Measurements from ENCODE around the gene EPS15.
A peak's percentile ranks its signal among the peaks of the same experiment; 100 is the strongest.

The EPS15 gene

DNA sequence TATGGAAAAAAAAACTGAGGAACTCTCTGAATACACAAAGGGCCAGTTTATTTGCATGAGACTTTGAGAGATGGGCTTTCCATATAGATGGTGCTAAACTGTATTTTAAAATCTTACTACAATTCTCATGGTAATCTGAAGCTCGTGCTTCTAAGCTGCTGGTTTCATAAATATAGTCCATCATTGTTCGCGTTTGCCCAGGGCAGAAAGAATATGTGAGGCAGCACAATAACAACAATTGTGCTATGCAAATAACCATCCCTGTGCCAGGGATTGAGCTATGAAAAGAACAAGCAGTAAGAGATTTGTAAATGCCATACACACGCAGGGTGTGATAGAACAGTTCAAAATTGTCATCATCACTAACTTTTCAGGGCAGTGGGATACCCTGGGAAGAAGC is 4.9 kb upstream of the EPS15 start:
- in situ Hi-C loops (cut with HindIII; ENCODE audit: low pct_ligation_motif_present, low sequenced_read_pairs) = no loop called here
- H3K36me3 ChIP-seq (replicated peaks) = no peaks in the 10 kb centered on the region
- H3K4me3 ChIP-seq (ENCODE audit: low read depth, low read length) = no peak overlapping the region
- no peak for DNase-seq
- TF ChIP-seq, protein P1, sequence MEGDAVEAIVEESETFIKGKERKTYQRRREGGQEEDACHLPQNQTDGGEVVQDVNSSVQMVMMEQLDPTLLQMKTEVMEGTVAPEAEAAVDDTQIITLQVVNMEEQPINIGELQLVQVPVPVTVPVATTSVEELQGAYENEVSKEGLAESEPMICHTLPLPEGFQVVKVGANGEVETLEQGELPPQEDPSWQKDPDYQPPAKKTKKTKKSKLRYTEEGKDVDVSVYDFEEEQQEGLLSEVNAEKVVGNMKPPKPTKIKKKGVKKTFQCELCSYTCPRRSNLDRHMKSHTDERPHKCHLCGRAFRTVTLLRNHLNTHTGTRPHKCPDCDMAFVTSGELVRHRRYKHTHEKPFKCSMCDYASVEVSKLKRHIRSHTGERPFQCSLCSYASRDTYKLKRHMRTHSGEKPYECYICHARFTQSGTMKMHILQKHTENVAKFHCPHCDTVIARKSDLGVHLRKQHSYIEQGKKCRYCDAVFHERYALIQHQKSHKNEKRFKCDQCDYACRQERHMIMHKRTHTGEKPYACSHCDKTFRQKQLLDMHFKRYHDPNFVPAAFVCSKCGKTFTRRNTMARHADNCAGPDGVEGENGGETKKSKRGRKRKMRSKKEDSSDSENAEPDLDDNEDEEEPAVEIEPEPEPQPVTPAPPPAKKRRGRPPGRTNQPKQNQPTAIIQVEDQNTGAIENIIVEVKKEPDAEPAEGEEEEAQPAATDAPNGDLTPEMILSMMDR (IDR thresholded peaks at IDR 0.05; ENCODE audit: low read depth, low read length, missing control alignments) = no peak
- H3K27ac ChIP-seq = no peak overlapping the region
- no peaks in the 10 kb centered on the region for H3K27me3 ChIP-seq (replicated peaks)

DNA sequence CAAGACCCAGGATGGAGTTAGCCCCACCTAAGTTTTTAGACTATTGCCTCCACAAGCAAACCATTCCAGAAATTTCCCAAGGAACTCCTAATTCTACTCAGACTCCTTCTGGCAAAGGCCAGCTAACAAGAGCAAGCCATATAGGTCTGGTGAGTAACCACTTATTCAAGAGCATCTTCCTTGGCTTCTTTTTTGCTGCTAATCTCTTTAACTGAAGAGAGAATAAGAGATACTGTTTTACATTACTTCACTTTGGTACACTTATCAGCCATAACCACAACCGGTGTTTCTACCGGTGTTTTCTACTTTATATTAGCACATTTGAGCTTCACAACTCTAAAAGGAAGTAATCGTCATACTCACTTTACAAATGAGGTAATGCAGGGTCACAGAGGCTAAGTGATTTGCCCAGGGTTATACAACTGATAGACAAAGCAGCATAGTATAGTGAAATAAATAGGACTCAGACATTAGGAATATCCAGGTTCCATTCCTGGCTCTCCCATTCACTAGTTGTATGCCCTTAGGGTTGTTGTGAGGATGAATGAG is 1.7 kb upstream of the EPS15 start:
- TF ChIP-seq, protein P1 (IDR thresholded peaks at IDR 0.05; ENCODE audit: low read depth, low read length, missing control alignments) = no peak
- Histone ChIP-seq H3K36me3 (replicated peaks) (no peaks in the 10 kb centered on the region), H3K27ac (peak overlapping the region; percentile 59), H3K27me3 (replicated peaks) (no peaks in the 10 kb centered on the region), H3K4me3 (ENCODE audit: low read depth, low read length) (no peak overlapping the region)
- in situ Hi-C loops (cut with HindIII; ENCODE audit: low pct_ligation_motif_present, low sequenced_read_pairs) = no loop called here
- DNase-seq = no peak

DNA sequence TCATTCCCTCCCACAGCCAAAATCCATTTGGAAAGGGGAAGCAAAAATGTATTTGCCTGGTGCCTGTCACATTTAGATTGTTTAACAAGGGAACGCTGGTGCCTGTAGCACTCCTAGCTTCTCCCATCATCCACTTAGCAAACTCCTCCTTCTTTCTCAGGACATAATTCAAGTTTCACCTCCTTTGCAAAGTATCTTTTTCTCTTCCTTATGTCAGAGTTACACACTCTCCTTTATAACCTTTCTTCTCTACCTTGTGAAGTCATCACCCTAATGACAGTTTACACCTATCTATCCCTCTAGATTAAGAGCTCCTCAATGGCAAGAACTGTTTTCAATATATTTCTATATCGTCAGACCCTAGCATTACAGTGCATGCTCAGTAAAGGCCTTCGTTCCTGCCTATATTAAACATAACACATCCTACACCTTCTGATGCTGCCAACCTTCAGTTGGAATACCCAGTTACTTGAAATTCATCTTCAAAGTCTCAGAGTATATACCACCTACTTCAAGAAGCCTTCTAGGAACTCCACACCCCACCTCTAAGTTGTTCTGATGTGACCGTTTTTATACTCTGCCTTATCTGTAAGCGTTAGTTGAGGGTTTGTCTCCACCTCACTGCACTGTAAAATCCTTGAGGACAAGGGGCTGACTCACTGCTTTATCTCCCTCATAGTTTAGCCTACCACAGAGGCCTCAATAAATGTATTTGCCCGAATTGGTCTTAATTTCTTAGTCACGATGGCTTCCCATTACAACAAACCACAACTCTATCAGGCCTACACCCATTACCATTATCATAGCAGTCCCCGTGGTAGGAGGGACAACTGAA is 1.0 kb upstream of the EPS15 start:
- H3K27me3 ChIP-seq (replicated peaks) = no peaks in the 10 kb centered on the region
- TF ChIP-seq, protein P1 (IDR thresholded peaks at IDR 0.05; ENCODE audit: low read depth, low read length, missing control alignments) = no peak
- no peaks in the 10 kb centered on the region for H3K36me3 ChIP-seq (replicated peaks)
- no peak overlapping the region for H3K4me3 ChIP-seq (ENCODE audit: low read depth, low read length)
- peak overlapping the region; percentile 59 for H3K27ac ChIP-seq
- in situ Hi-C loops (cut with HindIII; ENCODE audit: low pct_ligation_motif_present, low sequenced_read_pairs) = no loop called here
- peak; percentile 84 for DNase-seq

DNA sequence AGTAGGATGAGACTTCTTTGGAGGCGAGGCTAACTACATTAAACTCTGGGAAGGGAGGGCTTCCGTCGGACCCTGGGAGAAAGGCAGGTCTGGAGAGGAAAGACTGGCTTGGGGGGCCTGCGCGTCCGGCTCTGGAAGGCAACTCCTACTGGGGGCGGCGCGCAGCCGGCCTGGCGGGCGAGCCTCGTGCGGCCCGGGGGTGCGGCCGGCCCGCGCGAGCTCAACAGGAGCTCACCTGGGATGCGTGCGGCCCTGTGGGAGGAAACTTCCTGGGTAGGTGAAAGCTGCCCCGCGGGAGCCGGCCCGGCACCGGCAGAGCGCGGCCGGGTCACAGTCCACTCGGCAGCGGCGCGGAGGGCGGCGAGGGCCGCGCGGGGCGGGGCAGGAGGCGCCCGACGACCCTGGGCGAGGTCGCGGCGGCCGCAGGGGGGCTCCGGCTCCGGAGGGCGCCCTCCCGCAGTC is 449 bp downstream of the EPS15 start:
- Histone ChIP-seq H3K27ac (peak overlapping the region; percentile 60), H3K27me3 (replicated peaks) (no peaks in the 10 kb centered on the region), H3K36me3 (replicated peaks) (no peaks in the 10 kb centered on the region), H3K4me3 (ENCODE audit: low read depth, low read length) (peak overlapping the region; percentile 75)
- in situ Hi-C loops (cut with HindIII; ENCODE audit: low pct_ligation_motif_present, low sequenced_read_pairs) = no loop called here
- DNase-seq = no peak
- TF ChIP-seq, protein P1 (IDR thresholded peaks at IDR 0.05; ENCODE audit: low read depth, low read length, missing control alignments) = no peak

DNA sequence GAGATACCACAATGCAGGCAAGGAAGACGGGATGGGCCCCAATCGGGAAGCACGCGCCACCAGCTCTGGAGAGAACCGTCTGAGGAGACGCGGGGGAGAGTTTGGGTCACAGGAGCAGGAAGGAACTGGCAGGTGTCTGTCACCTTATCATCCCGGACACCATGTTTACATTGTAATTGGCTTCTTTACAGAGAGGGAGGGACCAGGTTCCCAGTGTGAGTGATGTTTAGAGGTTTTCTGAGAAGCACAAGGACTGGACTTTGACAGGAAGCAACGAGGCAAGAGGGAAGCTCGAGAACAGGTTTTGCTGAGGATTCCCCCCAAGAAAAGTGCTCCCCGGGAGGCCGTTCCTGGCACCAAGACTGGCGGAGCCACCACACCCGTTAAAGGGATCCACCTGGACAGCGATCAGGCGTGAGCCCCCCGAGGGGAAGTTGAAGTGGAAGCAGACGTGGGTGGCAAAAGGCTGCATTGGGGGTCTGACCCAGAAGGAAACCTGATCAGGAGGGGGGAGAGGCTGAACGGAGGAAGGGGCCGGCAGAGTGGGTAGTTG is 957 bp downstream of the EPS15 start:
- Histone ChIP-seq H3K4me3 (ENCODE audit: low read depth, low read length) (peak overlapping the region; percentile 75), H3K36me3 (replicated peaks) (no peaks in the 10 kb centered on the region), H3K27me3 (replicated peaks) (no peaks in the 10 kb centered on the region), H3K27ac (no peak overlapping the region)
- no peak for DNase-seq
- in situ Hi-C loops (cut with HindIII; ENCODE audit: low pct_ligation_motif_present, low sequenced_read_pairs) = no loop called here
- TF ChIP-seq, protein P1 (IDR thresholded peaks at IDR 0.05; ENCODE audit: low read depth, low read length, missing control alignments) = no peak

All from brain microvascular endothelial cell (primary cell).